Endothelial cell of umbilical vein (primary cell): ENCODE data around the gene PRR18. TPM values are rescaled to one million over a fixed set of nuclear protein-coding genes. Genes with fewer than 3 reads are reported as not detected.

Experiments
- BruUV-seq: library from RNA; stranded (reverse); fragments of 400-500 nt; replicated peaks from 2 replicates; lab custom pipeline; 2021; lab: Mats Ljungman, UMichigan
- CTCF ChIA-PET: fragments of 300-600, 350-600 bp; sonication (Branson Sonifier 250); formaldehyde crosslinking; loops from one replicate; lab custom pipeline; 2021; ENCODE audit warnings: antibody characterized with exemption, inconsistent platforms; lab: Charles Lee
- POLR2A ChIA-PET: fragments of 300-600, 350-600 bp; sonication (Branson Sonifier 250); formaldehyde crosslinking; loops from one replicate; lab custom pipeline; 2021; ENCODE audit warnings: antibody characterized with exemption, inconsistent platforms; lab: Charles Lee
- DNase-seq: peaks from one replicate; pipeline ENCODE4 v3.0.0-alpha.2; 2011; ENCODE audit warnings: low read depth, low spot score
- FAIRE-seq: peaks from 2 replicates; lab custom pipeline; 2011; peaks lifted over from hg19 to GRCh38; lab: Jason Lieb, UNC
- H2AFZ ChIP-seq: 2 replicates; pipeline ENCODE4 v1.6.0; 2012; ENCODE audit warnings: low read depth, low read length, control low read depth, inconsistent platforms
- H3K27ac ChIP-seq: 2 replicates; pipeline ENCODE4 v1.5.1; 2011; ENCODE audit warnings: low read depth, mild to moderate bottlenecking, control low read depth, low read length, moderate library complexity; ENCODE audit not compliant: insufficient read depth
- H3K27me3 ChIP-seq, 2 experiments: 2 replicates each; pipeline versions ENCODE4 v1.6.0 to v1.6.1; 2011; ENCODE audit warnings: low read length in 2 of 2, mixed read lengths in 1 of 2; ENCODE audit not compliant: control insufficient read depth in 2 of 2, insufficient read depth in 2 of 2
- H3K36me3 ChIP-seq, 2 experiments: 2 replicates in 1 of 2; 3 replicates in 1 of 2; pipeline ENCODE4 v1.5.1; 2011; ENCODE audit warnings: low read length in 2 of 2, mild to moderate bottlenecking in 1 of 2, moderate library complexity in 1 of 2; ENCODE audit not compliant: control insufficient read depth in 2 of 2, insufficient read depth in 2 of 2; ENCODE audit errors: extremely low read depth in 1 of 2
- H3K4me1 ChIP-seq: 3 replicates; pipeline ENCODE4 v1.5.1; 2011; ENCODE audit warnings: mild to moderate bottlenecking, low read length; ENCODE audit not compliant: control insufficient read depth, insufficient read depth; ENCODE audit errors: extremely low read depth
- H3K4me2 ChIP-seq: 2 replicates; pipeline ENCODE4 v1.6.1; 2011; ENCODE audit warnings: low read length, control low read depth, mixed read lengths; ENCODE audit not compliant: insufficient read depth
- H3K4me3 ChIP-seq, 3 experiments: fragments of 200-600 bp in 1 of 3; sonication (generic), shearing (Covaris generic) in 1 of 3; replicated peaks in 1 of 3; 2 replicates each; pipeline ENCODE4 v1.5.1; 2011 to 2016; ENCODE audit warnings: control low read depth in 3 of 3, low read length in 3 of 3, mild to moderate bottlenecking in 2 of 3, inconsistent platforms in 1 of 3, low read depth in 1 of 3, moderate library complexity in 1 of 3; ENCODE audit not compliant: insufficient read depth in 1 of 3
- H3K79me2 ChIP-seq: 2 replicates; pipeline ENCODE4 v1.6.0; 2012; ENCODE audit warnings: low read length, inconsistent platforms; ENCODE audit not compliant: control insufficient read depth, insufficient read depth
- H3K9ac ChIP-seq: replicated peaks from 2 replicates; pipeline ENCODE3; 2011; ENCODE audit warnings: low read length, control low read depth; ENCODE audit not compliant: insufficient read depth; ENCODE audit errors: extremely low read depth
- H3K9me1 ChIP-seq: replicated peaks from 3 replicates; pipeline ENCODE4 v1.6.0; 2011; ENCODE audit warnings: mild to moderate bottlenecking, low read length; ENCODE audit not compliant: control insufficient read depth, insufficient read depth; ENCODE audit errors: extremely low read depth
- H3K9me3 ChIP-seq: replicated peaks from 2 replicates; pipeline ENCODE4 v1.5.1; 2012; ENCODE audit warnings: low read length, inconsistent platforms; ENCODE audit not compliant: control insufficient read depth, insufficient read depth
- H4K20me1 ChIP-seq: replicated peaks from 2 replicates; pipeline ENCODE3; 2011; ENCODE audit warnings: mild to moderate bottlenecking, low read length; ENCODE audit not compliant: control insufficient read depth, insufficient read depth; ENCODE audit errors: extremely low read depth
- CTCF ChIP-seq, 2 donors: IDR thresholded peaks; 1 replicate in 1 of 2; 2 replicates in 1 of 2; pipeline ENCODE4 v1.5.1; 2011; ENCODE audit warnings: low read length in 2 of 2, mild to moderate bottlenecking in 2 of 2, moderate library complexity in 2 of 2, control low read depth in 1 of 2, inconsistent platforms in 1 of 2, low read depth in 1 of 2; ENCODE audit not compliant: insufficient read depth in 1 of 2; ENCODE audit errors: extremely low read depth in 1 of 2
- EZH2 ChIP-seq: IDR thresholded peaks from 2 replicates; pipeline ENCODE4 v1.6.1; 2012; ENCODE audit warnings: borderline replicate concordance, low read depth, mild to moderate bottlenecking, moderate library complexity, low read length, inconsistent platforms; ENCODE audit not compliant: severe bottlenecking
- FOS ChIP-seq: IDR thresholded peaks from 2 replicates; pipeline ENCODE4 v1.6.1; 2011; ENCODE audit warnings: mild to moderate bottlenecking, low read length, moderate library complexity, borderline replicate concordance; ENCODE audit not compliant: insufficient read depth
- GATA2 ChIP-seq: IDR thresholded peaks from 2 replicates; pipeline ENCODE4 v1.7.0; 2011; ENCODE audit warnings: low read depth, mild to moderate bottlenecking, moderate library complexity, mixed read lengths, low read length; ENCODE audit not compliant: insufficient read length, insufficient read depth
- MAX ChIP-seq: IDR thresholded peaks from 2 replicates; pipeline ENCODE4 v1.6.1; 2011; ENCODE audit not compliant: insufficient read depth, insufficient read length
- POLR2AphosphoS5 ChIP-seq: IDR thresholded peaks from 2 replicates; pipeline ENCODE4 v1.6.1; 2012; ENCODE audit warnings: low read depth, mild to moderate bottlenecking, control low read depth, low read length, moderate library complexity; ENCODE audit not compliant: insufficient read depth
- dilution Hi-C: fragments of 300-500 bp; cut with MboI; formaldehyde crosslinking; loops from one replicate; pipeline ENCODE4 v1.15.0; 2019; ENCODE audit warnings: low sequenced_read_pairs; ENCODE audit not compliant: extremely low pct_ligation_motif_present
- intact Hi-C: fragments of 100-400 bp; cut with micrococcal nuclease; formaldehyde crosslinking; loops from one replicate; pipeline ENCODE4 v1.10.0; 2022
- polyA plus RNA-seq, 4 experiments: library from polyadenylated mRNA; depleted of rRNA in 3 of 4; stranded (reverse) in 3 of 4; unstranded in 1 of 4; fragments of >200 nt; gene quantifications; 2 replicates each; pipeline versions ENCODE4 v1.2.1 to v1.2.3, GENCODE V29; 2011 to 2012; ENCODE audit warnings: missing spikeins in 1 of 4
- total RNA-seq: library from RNA; stranded (reverse); gene quantifications from 2 replicates; pipeline ENCODE4 v1.2.3, GENCODE V29; 2021

Gene PRR18
- total and polyA plus RNA-seq, 2 donors (not counting 3 experiments of a cell fraction or from before 2014, with no cell fraction given): not detected

GRCh38 chr6:166301611-166302529, 6.3 kb downstream of the PRR18 start:
- no peak overlapping the region for H2AFZ ChIP-seq

More at GRCh38 chr6:166301611-166302529, 6.3 kb downstream of the PRR18 start:
- FAIRE-seq: no peak
- H3K4me1 ChIP-seq: no peaks in the 10 kb centered on the region
- no peak for TF ChIP-seq EZH2
- TF ChIP-seq POLR2AphosphoS5: no peak
- no peak for TF ChIP-seq GATA2
- TF ChIP-seq CTCF (IDR thresholded peaks at IDR 0.05; ENCODE audit: extremely low read depth in 1 of 2, insufficient read depth in 1 of 2, low read depth in 1 of 2, low read length in 2 of 2): no peak
- TF ChIP-seq MAX: no peak
- TF ChIP-seq FOS: no peak
- no peaks in the 10 kb centered on the region for H3K9me1 ChIP-seq
- H3K27me3 ChIP-seq: peaks cover 19 to 20% of the 10 kb centered on the region in 2 experiments
- intact Hi-C loops: no loop called here
- BruUV-seq: no TSS peak
- dilution Hi-C loops: no loop called here
- no peaks in the 10 kb centered on the region for H3K36me3 ChIP-seq
- no peak overlapping the region for H3K27ac ChIP-seq
- H4K20me1 ChIP-seq: no peaks in the 10 kb centered on the region
- no peaks in the 10 kb centered on the region for H3K9me3 ChIP-seq
- no peaks in the 10 kb centered on the region for H3K79me2 ChIP-seq
- POLR2A ChIA-PET: no interaction called here
- CTCF ChIA-PET: no interaction called here
- no peak overlapping the region for H3K9ac ChIP-seq
- no peak for DNase-seq
- H3K4me2 ChIP-seq: no peak overlapping the region
- H3K4me3 ChIP-seq: no peak overlapping the region
